Renal cortical epithelial cell (primary cell): ENCODE measurements around the gene SMIM20. TPM values are rescaled to one million over a fixed set of nuclear protein-coding genes. Genes with fewer than 3 reads are reported as not detected.
A peak's percentile ranks its signal among the peaks of the same experiment; 100 is the strongest.

ENCODE experiments used
- DNase-seq: peaks from one replicate; pipeline ENCODE4 v3.0.0-alpha.2; 2011; ENCODE audit warnings: low read depth
- total RNA-seq: library from RNA; depleted of rRNA; stranded (reverse); fragments of >200 nt; gene quantifications from 2 replicates; pipeline ENCODE4 v1.2.3, GENCODE V29; 2014

SMIM20 gene
- total RNA-seq, 1 donor from 2014 or later: 39.2 TPM

- no peak for DNase-seq
Observed at GRCh38 chr4:25954293-25954904, 40.4 kb downstream of the SMIM20 start.

GRCh38 chr4:25955705-25956104 is 41.7 kb downstream of the SMIM20 start:
- no peak for DNase-seq

- DNase-seq: no peak
Observed at GRCh38 chr4:25956260-25956659, 42.2 kb downstream of the SMIM20 start.

- no peak for DNase-seq
Observed at GRCh38 chr4:25958110-25958509, 44.1 kb downstream of the SMIM20 start.

- no peak for DNase-seq
Observed at GRCh38 chr4:25962393-25962792, 48.4 kb downstream of the SMIM20 start.

- no peak for DNase-seq
Observed at GRCh38 chr4:25965629-25966028, 51.6 kb downstream of the SMIM20 start.

- DNase-seq: peak; percentile 21
Observed at GRCh38 chr4:25966171-25966570, 52.2 kb downstream of the SMIM20 start.

GRCh38 chr4:25969374-25970155 is 55.5 kb downstream of the SMIM20 start:
- DNase-seq: no peak

GRCh38 chr4:25970226-25970675 is 56.2 kb downstream of the SMIM20 start:
- DNase-seq: peak; percentile 71

- DNase-seq: peak; percentile 83
Observed at GRCh38 chr4:25970691-25971432, 56.8 kb downstream of the SMIM20 start.

GRCh38 chr4:25972366-25972765 is 58.3 kb downstream of the SMIM20 start:
- DNase-seq: no peak

- DNase-seq: no peak
Observed at GRCh38 chr4:25972984-25973745, 59.1 kb downstream of the SMIM20 start.

- no peak for DNase-seq
Observed at GRCh38 chr4:25976780-25977179, 62.8 kb downstream of the SMIM20 start.

GRCh38 chr4:25977397-25978170 is 63.6 kb downstream of the SMIM20 start:
- DNase-seq: no peak

GRCh38 chr4:25978327-25978726 is 64.3 kb downstream of the SMIM20 start:
- no peak for DNase-seq

Other genes starting within 250 kb of the SMIM20 start
- 57.7 and 140 TPM in 2 replicates for gene SEL1L3, start 51.2 kb upstream of the SMIM20 start, total RNA-seq